ENCODE measurements around the gene TAAR9.

TAAR9 gene

DNA sequence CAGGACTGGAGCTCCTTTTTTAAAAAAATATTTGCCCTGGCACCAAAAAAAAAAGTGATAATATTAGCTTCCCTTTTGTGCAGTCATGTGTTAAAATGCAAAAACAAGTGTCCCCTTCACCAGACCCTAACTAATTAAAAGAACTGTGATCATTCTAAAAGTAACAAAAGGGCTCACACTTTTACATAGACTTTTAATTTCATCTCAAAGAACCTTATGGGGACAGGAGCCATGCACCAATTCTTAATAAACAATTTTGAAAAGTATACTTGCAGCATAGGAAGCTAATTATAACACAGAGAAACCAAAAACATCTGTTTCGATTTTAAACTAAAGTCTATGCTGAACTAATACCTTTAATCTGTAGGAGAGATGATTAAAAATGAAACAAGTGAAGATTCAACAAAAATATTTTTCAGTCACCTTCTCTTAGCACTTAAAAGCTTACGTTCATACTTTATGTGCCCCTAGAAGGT lies 42.4 kb upstream of the TAAR9 start:
- no peak for DNase-seq (ENCODE audit: low read depth)
- H3K4me3 ChIP-seq (ENCODE audit: low read length) = no peak overlapping the region
- TF ChIP-seq, protein P1, sequence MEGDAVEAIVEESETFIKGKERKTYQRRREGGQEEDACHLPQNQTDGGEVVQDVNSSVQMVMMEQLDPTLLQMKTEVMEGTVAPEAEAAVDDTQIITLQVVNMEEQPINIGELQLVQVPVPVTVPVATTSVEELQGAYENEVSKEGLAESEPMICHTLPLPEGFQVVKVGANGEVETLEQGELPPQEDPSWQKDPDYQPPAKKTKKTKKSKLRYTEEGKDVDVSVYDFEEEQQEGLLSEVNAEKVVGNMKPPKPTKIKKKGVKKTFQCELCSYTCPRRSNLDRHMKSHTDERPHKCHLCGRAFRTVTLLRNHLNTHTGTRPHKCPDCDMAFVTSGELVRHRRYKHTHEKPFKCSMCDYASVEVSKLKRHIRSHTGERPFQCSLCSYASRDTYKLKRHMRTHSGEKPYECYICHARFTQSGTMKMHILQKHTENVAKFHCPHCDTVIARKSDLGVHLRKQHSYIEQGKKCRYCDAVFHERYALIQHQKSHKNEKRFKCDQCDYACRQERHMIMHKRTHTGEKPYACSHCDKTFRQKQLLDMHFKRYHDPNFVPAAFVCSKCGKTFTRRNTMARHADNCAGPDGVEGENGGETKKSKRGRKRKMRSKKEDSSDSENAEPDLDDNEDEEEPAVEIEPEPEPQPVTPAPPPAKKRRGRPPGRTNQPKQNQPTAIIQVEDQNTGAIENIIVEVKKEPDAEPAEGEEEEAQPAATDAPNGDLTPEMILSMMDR (IDR thresholded peaks at IDR 0.05; ENCODE audit: insufficient read depth, low read depth, low read length, missing control alignments) = no peak

DNA sequence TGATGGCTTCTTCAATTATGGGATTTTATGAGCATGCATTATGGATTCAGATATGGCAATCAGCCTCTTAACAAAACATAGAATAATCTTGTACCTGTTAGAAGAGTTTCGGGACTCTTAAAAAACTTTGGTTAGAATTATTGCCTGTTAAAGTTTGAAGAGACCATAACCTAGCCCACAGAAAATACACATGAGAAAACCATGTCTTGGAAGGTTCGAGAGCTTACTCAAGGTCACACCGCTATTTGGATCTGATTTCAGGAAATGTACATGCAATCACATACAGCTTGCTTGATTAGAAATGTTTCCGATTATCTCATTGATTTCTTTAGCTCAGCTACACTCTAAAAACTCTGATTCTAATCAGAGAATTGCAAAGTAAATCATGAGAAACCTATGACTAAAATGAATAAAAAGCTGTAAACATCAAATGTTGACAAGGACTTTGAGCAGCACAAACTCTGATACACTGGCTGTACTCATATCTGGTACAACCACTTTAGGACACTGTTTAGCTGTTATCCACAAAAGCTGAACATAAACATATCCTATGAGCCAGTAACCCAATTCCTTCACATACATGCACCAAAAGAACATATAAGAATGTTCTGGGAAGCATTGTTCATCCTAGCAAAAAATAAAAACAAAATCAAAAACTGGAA lies 41.4 kb upstream of the TAAR9 start:
- no peak for DNase-seq (ENCODE audit: low read depth)
- no peak overlapping the region for H3K4me3 ChIP-seq (ENCODE audit: low read length)
- TF ChIP-seq, protein P1 (IDR thresholded peaks at IDR 0.05; ENCODE audit: insufficient read depth, low read depth, low read length, missing control alignments) = no peak

DNA sequence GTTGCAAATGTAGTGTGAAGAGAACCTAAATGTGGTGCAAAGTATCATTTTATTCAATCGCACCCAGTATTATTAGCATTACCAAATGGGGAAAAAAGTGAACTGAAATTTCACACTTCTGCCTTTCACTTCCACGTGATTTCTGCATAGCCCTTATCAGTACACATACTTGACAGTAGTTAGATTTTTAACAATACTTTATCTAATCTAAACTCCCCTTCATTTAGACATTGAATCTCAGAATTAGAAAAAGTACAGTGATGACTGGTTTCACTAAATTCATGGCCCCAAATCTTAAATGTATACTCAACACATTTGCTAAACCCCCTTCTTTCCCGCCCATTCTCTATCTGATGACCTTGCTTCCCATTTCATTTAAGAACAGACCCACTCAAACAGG lies 39.4 kb upstream of the TAAR9 start:
- DNase-seq (ENCODE audit: low read depth) = no peak
- TF ChIP-seq, protein P1 (IDR thresholded peaks at IDR 0.05; ENCODE audit: insufficient read depth, low read depth, low read length, missing control alignments) = no peak
- H3K4me3 ChIP-seq (ENCODE audit: low read length) = no peak overlapping the region

DNA sequence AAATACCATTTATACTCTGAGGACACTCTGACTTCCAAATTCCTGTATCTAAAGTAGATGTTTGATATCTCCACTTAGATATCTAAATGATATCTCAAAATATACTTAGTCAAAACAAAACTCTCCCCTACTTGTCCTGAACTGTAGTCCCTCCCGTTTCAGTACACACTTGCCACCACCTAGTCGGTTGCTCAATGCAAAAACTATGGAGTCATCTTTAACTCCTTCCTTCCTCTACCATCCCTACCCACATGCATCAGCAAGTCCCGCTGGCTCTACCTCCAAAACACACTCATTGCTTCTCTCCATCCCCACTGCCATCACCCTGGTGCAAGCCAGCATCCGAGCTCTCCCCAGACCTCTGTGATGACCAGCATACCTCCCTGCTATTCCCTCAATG lies 38.3 kb upstream of the TAAR9 start:
- no peak overlapping the region for H3K4me3 ChIP-seq (ENCODE audit: low read length)
- peak; percentile 73 for DNase-seq (ENCODE audit: low read depth)
- TF ChIP-seq, protein P1 (IDR thresholded peaks at IDR 0.05; ENCODE audit: insufficient read depth, low read depth, low read length, missing control alignments) = no peak

DNA sequence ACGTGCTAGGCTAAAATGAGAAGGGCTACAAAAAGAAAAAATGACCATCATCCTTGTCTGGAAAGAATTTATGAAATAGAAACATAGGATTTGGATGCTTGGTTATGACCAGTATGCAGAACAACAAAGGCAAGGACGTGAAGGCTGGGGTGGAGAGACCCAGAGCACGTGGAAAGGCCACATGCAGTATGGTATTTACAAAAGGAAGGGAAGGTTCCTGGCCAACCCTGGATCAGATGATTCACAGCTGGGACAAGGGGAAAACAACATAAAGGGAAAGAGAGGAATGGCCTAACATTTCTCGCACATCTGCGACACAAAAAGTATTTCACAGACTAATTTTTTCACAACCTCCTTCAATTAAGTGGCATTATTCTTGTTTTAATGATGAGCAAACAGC lies 33.3 kb upstream of the TAAR9 start:
- TF ChIP-seq, protein P1 (IDR thresholded peaks at IDR 0.05; ENCODE audit: insufficient read depth, low read depth, low read length, missing control alignments) = no peak
- DNase-seq (ENCODE audit: low read depth) = no peak
- H3K4me3 ChIP-seq (ENCODE audit: low read length) = no peak overlapping the region

DNA sequence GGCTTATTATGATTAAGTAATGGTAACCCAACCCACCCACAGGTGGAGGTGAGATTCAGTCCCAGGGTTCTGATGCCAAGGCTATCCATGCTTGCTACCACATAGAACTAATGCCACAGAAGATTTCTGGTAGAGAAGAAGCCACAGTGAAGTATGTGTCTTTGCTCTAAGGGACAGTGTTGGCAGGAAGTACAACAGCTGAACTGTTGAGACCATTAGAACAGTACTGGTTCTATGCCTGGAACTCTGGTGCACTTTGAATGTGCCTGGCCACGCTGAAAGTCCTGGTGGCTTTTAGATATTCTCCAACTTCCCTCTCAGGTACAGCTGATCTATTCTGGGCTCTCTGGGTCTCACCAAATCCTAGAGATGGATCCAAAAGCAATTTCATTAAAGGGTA lies 32.9 kb upstream of the TAAR9 start:
- TF ChIP-seq, protein P1 (IDR thresholded peaks at IDR 0.05; ENCODE audit: insufficient read depth, low read depth, low read length, missing control alignments) = no peak
- DNase-seq (ENCODE audit: low read depth) = no peak
- no peak overlapping the region for H3K4me3 ChIP-seq (ENCODE audit: low read length)

DNA sequence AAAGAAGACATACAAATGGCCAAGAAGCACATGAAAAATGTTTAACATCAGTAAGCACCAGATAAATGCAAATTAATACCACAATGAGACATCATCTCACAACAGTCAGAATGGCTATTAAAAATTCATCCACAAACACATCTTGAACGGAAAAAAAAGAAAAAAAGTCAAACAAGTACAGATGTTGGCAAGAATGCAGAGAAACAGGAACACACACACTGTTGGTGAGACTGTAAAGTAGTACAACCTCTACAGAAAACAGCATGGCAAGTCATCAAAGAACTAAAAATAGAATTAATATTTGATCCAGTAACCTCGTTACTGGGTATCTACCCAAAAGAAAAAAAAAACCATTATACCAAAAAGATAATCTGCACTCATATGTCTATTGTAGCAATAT lies 31.6 kb upstream of the TAAR9 start:
- TF ChIP-seq, protein P1 (IDR thresholded peaks at IDR 0.05; ENCODE audit: insufficient read depth, low read depth, low read length, missing control alignments) = no peak
- H3K4me3 ChIP-seq (ENCODE audit: low read length) = no peak overlapping the region
- no peak for DNase-seq (ENCODE audit: low read depth)
